DOHH2 (cell line): Measurements from ENCODE around the gene FECH.

Experiments used
- CTCF ChIP-seq: fragments of 200-600 bp; sonication (generic); IDR thresholded peaks from one replicate; pipeline ENCODE4 v1.5.1; 2014; ENCODE audit warnings: antibody characterized with exemption, mild to moderate bottlenecking, low read depth, low read length; ENCODE audit not compliant: poor library complexity, severe bottlenecking
- EZH2phosphoT487 ChIP-seq: fragments of 200-600 bp; sonication (generic); IDR thresholded peaks from 2 replicates; pipeline ENCODE4 v1.6.1; 2017; ENCODE audit warnings: borderline replicate concordance, mild to moderate bottlenecking, antibody characterized with exemption, low read length, moderate library complexity, mixed read lengths

- TF ChIP-seq CTCF (no peak), EZH2phosphoT487 (no peak)
Measured at GRCh38 chr18:57559314-57559713, 27.2 kb downstream of the FECH start.
